NCI-H2029 treated with DMSO at 0.1 percent for 48 hours (cell line): ENCODE results near the gene SRGAP2B.
"Not testable (repeated sequence)": the region's sequence is repeated elsewhere in the genome, so short reads cannot be mapped to it uniquely, and the experiment has no call there.

Source experiments
- DNase-seq: peaks from one replicate; lab custom pipeline; 2025; lab: John Stamatoyannopoulos, UW

SRGAP2B gene

DNA sequence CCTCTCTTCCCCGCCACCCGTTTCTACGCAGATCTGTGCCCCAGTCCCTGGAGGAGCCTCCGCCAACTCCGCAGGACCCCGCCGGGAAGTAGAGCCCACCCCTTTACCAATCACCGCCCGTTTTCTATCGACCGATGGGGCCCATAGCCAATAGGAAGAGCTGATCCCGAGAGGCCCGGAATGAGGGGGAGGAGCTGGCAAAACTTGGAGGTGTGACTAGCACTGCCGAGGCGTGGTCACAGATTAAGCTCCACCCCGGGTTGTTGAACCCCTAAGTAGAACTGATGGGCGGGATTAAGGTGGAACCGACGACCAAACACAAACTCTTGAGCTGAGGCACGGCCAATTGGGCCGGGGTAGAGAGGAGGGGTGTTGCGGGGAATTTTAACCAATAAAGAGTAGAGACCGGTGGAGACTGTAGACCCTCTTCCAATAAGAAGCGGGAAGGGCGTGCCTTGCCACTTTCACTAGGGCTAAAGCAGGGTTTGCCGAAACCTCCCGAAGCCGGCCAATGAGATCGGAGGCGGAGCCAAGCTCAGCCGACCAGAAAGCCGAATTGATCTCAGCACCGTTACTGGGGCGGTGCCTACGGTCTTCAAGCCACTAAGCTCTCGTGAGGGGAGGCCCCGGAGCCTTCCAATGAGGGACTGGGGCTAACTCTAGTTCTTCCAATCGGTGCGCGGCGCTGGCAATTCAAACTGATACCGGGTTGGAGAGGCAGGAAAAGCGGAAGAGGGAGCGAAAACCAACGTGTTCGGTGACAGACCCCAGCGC lies at the start of gene SRGAP2B, which contains the start of gene FAM72D:
TSS of gene SRGAP2B (minus strand) at position 45 of the 774 bp plus-strand sequence. CDS start 2,427 bp downstream, outside the sequence.
TSS of gene FAM72D (plus strand) at position 691 of the 774 bp plus-strand sequence. CDS start 874 bp downstream, outside the sequence.
- not testable (repeated sequence) for DNase-seq

DNA sequence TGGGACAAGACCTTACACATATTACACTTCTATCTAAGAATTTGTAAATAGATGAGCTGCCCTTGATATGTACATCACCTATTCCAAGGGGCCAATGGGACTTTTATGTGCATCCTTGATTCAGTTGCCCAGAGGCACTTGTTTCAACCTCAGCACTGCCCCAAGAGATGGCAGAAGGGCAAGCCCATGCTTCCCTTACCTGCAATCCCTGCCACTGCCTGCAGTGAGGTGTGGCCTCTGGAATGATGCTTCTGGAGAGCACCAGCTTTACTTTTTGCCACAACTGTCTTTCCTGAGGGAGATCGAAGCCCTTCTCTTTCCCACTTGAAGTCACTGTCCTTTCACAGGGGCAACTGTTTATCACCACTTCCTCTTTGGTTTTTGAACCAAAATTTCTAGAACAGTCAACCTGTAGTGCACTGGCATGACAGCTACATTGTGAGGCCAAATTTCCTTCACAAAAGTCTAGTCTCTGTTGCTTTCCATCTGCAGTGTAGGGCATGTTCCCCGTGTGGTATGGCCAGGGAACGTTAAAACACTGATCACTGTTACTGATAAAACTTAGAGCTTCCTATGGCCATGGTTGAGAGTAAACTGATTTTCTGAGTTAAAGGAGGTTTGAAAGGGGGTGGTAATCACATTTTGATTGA lies 49.3 kb upstream of the SRGAP2B start:
- DNase-seq, result not testable (repeated sequence)

DNA sequence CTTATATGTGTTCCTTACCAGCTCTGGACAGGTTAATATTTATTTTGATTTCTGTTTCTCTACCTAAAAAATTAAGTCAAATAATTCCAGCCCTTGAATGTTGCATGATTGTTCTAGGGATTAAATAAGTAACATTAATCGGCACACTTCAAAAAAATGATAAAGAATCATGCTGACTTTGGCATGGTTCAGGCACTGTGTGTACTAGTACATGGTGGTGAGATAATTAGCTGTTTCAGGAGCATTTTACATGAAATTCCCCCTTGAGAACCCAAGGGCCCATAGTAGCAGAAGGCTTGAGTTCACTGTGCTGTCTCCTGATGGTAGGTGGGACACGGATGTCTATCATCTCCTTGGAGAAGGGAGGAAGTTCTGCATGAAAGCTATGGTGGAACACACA lies 45.4 kb upstream of the SRGAP2B start:
- not testable (repeated sequence) for DNase-seq

DNA sequence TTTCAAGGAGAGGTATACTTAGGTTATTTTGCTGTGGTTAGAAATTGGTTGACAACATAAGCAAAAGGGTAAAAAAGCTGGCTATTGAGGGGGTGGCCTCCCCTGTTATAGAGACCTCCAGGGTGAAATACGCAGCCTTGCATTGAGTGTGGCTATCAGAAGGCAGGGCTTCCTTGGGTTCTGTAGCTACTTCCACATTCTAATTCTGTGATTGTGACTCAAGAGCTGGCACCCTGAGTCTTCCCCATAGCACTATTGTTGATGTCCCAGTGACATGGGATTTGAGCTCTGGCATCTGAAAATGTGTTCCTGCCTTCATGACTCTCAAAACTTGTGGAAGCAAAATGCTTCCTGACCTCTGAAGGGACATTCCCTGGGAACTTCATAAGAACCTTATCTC lies 39.3 kb upstream of the SRGAP2B start:
- DNase-seq, result not testable (repeated sequence)

DNA sequence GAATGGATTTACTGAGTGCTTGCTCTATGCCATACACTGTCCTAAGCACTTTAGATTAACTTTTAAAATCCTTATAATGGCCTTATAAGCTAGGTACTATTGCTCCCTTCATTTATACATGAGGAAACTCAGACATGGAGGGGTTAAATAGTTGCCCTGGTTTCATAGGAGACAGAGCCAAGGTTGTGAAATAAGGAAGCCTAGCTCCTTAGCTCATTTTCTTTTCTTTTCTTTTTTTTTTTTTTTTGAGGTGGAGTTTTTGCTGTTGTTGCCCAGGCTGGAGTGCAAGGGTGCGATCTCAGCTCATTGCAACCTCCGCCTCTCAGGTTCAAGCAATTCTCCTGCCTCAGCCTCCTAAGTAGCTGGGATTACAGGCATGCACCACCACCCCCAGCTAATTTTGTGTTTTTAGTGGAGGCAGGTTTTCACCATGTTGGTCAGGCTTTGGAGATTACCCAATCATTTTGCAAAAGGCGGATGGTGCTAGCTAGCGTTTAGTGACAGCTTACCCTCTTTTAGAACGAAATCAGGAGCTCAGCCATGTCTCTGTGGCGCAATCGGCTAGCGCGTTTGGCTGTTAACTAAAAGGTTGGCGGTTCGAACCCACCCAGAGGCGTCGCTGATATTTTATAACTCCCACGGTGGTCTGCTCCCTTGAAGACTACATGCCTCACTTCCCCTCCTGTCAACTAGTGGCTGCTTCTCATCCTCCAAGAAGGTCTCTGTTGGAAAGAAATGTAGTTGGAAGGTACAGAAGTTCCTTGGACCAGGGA lies 33.8 kb upstream of the SRGAP2B start:
- DNase-seq, result not testable (repeated sequence)

DNA sequence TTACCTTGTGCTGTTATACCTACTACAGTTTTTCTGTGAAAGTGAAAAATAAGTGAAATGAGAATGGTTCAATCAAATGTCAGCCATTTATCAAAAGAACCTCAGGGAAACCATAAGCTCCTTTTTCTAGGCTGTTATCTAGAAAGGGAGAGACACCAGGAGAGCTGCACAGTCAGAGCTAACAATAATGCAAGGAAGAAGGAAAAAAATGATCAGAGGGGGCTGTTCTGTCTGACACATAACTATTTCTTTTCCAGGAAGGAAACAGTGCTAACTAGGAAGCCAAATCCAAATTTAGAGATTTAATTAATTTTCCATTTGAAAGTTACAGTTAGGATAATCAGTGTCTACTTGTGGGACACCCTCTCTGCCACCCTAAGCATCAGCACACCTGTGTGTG lies 32.0 kb upstream of the SRGAP2B start:
- DNase-seq, result not testable (repeated sequence)

DNA sequence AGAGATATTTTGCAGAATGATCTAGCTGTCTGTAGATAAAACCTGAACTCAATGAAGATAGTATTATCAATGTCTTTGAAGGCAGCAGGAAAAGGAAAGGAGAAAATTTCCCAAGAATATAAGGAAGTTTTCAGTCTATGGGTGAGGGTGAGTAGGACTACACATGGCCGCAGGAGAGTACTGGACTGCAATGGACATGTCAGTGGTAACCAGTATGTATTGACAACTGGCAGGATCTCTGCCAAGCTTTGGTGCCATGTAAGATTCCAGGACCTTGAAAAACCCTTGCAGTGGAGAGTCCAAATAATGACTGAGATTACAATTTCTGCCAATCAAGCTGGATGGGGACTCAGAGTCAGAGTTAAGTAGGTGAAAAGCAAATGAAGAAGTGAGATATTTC lies 30.0 kb upstream of the SRGAP2B start:
- not testable (repeated sequence) for DNase-seq

DNA sequence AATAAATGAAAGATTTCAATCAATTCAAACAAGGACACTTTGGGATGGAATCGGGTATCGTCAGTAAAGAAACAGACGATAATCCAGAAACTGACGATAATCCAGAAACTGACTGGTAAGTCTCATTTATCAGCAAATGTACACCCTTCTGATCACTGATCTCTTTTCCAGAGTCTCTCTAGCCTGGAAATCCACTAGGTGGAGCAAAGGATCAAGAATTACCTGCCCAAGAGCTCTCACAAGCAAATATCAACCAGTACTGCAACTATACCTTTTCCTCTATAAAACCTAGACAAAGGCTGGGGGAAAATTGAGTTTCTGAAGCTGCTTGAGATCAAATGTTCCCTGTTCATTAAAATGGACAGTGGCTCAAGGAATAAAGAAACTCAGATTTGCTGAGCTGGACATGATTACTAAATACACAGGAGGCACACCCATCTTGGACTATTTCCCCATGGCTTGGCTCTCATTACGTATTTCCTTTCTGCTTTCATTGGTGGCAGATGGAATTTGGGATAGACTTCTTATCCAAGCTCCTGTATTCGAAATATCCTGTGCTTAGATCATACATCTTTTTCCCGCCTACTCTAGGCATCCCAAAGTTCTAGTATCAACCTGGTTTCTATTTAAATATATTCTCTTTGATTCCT lies 29.0 kb upstream of the SRGAP2B start:
- not testable (repeated sequence) for DNase-seq

DNA sequence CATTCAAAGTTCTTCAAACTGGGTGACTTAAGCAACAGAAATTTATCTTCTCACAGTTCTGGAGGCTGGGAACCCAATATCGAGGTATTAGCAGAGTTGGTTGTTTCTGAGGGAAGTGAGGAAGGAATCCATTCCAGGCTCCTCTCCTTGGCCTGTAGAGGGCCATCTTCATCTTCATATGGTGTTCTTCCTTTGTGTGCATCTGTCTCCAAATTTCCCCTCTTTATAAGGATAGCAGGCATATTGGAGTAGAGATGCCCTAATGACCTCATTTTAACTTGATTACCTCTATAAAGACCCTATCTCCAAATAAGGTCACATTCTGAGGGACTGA lies 27.9 kb upstream of the SRGAP2B start:
- not testable (repeated sequence) for DNase-seq

DNA sequence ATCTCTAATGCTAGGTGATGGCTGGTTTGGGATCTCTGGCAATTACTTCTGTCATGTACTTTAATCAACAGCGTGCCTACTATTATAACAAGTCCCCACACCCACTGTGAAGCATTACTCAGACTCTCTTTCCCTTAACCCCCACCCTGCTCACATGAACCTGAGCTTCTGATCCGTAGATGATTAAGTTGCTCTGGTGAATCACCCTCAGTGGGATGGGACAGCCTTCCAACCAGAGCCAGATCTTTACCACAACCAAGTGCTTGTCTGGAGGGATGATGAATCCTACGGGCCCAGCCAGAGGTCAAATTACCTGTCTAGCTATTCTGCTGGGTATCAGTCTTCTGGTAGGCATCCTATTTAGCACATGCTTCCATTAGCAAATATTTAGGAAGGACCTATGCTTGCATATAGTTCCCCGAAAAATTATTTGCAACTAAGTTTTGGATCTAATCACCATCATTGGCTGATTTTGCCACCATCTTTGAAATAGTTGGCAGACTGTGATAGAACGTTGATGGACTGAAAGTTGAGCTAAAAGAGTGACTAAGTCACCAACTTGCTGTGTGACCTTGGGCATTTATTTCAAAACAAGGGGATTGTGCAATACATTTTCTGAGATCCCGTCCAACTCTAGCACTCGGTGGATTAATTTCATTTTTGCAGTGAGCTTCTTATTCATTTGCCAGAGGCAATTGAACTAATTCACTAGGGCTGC lies 27.4 kb upstream of the SRGAP2B start:
- not testable (repeated sequence) for DNase-seq

DNA sequence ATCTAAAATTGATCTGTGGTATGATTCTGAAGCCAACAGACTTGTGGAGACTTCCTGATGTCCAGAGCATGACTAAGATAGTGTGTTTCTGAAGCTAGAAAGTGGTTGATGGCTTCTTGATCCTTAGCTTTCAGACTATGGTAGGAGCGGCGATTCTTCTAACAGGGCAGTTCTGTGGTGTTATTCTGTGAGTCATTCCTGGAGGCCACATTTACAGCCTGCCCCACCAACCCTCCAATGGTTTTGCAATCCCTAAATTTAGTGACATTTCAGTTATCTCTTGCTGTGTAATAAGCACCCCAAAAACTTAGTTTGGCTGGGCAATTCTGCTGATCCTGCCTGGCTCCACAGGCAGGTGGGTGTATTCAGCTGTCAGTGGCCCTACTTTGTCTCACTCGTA lies 24.7 kb upstream of the SRGAP2B start:
- DNase-seq, result not testable (repeated sequence)

DNA sequence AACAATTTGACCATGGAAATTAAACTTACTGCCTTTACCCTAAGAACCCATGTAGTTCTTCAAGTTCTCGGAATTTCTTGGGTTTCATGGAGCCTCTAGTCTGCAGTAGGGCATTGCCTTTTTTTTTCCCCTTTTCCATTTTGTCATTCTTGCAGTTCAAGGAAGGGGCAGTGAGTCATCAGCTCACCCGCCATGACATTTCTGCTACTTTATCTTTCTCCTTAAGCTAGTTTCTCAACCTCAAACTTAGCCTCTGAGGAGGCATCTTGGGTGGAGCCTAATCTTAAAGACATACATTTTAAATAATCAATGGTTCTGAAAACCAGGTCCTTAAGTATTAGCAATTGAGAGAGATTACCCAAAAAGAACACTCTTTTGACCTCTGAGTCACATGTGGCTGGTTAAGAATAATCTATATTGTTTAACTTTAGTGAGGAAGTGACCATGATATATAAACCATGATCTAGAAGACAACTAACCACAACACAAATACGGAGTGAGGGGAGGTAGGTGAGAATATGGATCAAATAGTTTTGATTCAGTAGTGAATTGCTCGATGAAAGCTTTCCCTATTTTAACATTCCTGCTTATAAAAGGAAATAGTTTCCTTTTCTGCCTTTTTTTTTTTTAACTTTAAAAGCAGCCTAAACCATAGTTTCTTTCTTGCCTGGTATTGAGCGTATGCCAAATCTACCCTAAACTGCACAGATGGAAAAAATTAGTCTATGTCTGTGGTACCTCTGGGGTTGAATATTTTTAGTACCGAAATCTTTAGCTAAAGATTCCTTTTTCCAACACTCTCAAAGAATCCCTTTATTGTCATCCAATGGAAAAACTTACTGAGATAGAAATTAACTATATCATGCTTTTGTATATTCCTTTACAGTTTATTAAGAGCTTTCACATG lies 20.7 kb upstream of the SRGAP2B start:
- not testable (repeated sequence) for DNase-seq

DNA sequence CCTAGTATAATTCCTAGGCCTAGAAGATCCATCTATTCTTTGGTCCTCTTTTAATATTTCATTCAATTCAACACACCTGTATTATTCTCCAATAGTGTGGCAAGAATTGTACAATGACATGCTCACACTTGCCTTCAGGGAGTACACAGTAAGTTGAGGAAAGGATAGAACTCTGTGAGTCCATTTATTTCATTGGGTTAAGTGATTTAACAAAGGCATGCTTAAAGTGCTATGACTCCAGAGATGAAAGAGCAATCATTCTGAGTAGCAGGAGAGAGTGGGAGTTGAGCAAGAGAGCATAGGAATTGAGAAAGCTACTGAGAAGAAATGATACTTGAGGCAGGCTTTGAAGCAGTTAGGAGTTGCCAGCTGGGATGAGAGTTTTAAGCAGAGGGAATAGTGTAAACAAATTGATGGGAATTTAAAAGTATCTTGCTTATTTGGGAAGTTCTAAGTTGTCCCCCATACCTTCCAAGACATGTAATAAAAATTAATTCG lies 19.5 kb upstream of the SRGAP2B start:
- DNase-seq, result not testable (repeated sequence)

DNA sequence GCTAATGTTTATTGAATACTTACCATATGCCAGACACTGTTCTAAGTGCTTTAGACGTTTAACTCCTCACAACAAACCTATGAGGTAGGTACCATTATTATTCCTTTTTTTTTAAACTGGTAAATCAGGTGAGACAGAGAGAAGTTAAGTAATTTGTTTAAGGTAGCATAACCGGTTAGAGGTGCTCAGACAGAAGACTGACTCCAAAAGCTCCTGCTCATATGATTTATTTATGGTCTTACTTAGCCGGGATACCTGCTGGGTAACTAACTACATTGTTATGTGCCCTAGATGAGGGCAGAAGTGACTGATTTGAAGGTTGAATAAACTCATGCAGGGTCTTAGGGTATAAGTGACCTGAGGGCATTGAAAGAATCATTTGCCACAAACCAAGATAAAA lies 17.6 kb upstream of the SRGAP2B start:
- DNase-seq, result not testable (repeated sequence)

DNA sequence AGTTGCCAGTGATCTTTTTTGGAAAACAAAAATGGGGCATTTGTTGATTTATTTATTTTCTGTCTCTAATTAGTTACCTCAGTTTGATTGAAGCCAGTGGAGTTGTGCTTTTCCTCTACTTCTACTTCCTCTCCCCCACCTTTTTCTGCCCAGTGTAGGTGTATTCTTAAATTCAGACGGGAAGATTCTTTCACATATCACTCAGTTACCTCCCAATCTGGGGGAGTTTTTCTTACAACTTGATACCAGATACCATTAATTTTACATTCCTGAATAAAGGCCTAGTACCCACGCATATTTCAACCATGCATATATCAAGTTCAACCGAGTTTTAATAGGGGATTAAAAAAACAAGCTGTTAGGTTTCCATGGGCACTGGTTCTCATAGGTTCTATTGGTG lies 16.5 kb upstream of the SRGAP2B start:
- not testable (repeated sequence) for DNase-seq

DNA sequence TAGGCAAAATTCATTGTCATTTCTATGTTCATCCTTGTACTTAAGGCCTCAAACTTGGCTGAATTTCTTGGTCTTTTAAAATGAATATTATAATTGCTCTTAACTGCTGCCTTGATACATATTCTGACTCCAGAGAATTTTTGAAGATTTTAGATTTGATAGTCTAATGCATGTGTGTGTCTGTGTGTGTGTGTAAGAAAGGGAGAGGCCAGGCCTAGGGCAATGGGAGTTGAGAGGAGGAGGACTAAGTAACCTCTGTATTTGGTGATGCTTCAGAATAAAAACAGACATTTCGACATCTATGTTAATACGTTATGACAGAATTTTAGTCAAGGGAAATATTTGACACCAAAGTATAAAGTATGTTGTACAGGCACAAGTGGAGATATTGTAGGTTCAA lies 8.2 kb upstream of the SRGAP2B start:
- not testable (repeated sequence) for DNase-seq

DNA sequence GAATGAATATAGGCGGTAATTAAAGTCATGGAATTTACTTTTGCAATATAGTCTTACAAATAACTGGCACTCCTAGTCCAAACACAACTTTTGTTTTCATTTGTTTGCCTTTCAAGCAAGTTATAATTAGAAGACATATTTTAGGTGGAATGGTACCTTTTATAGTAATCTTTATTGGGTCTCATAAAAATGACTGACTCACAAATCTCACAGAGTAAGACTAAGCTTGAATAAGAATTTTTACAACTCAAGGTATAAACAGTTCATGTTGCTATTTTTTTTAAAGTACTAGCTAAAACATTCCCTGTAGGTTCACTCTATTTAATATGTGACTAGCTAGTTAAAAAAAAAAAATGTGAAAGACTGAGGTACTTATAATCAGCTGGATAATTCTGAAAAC lies 6.6 kb upstream of the SRGAP2B start:
- not testable (repeated sequence) for DNase-seq

DNA sequence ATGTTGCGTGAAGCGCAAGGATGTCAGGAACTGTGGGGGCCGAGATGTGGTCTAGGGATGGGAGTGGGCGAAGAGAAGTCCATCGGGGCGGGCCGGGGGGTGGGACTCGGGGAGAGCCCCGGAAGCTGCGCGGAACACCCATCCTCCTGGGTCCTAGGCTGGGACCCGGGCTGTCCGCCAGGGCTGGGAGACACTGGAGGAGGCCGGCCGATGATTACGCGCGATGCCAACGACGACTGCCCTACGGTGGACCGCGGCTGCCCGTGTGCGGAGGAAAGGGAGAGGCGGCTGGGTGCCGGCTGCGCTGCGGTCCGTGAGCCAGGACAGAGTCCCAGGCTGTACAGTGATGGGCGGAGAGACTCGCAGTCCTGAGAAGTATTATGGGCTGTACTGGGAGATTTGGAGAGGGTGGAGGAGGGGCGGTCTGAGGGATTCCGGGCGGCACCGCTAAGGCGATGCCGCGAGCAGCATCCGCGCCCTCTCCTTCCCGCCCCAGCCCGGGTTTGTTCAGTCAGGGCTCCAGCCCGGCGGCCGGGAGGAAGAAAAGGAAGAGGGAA lies 395 bp downstream of the SRGAP2B start:
- not testable (repeated sequence) for DNase-seq

DNA sequence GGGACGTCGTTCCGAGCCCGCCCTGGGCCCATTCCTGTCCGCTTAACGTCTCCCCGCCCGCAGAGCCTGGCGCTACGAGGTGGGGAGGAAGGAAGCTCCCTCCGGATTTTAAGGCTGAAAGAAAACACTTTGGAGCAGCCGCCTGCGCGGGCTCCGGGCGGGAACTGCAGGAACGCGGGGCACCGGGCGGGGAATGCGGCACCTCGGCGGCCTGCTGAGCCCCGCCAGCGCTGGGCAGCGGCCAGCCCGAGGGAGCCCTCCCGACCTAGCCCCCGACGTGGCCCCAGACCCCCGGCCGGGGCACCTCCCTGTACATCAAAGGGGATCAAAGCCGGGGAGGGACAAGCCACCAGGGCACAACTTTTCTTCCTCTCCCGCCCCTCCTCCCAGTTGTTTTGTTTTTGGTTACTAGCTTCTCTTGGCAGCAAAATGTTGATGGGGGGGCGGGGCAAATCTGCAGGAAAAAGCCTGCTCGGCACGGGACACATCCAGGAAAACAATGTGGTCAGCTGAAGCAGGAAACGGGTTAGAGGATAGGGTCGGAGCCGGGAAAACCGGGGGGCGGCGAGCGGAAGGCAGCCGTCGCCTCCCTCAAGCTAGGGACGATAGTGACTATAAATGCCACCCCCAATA lies 1.5 kb downstream of the SRGAP2B start:
- DNase-seq, result not testable (repeated sequence)
